Type B pancreatic cell (in vitro differentiated cells): ENCODE results near the gene LPIN1. TPM values are rescaled to one million over a fixed set of nuclear protein-coding genes. Genes with fewer than 3 reads are reported as not detected.

Experiments
- DNase-seq: peaks from one replicate; pipeline ENCODE4 v3.0.0; 2021; ENCODE audit warnings: mixed read lengths; ENCODE audit not compliant: unreplicated experiment; ENCODE audit errors: extremely low spot score
- H3K27ac Mint-ChIP-seq: 2 replicates; pipeline ENCODE4 v1.8.0; 2021; ENCODE audit warnings: mild to moderate bottlenecking, mixed read lengths
- H3K27me3 Mint-ChIP-seq: 2 replicates; pipeline ENCODE4 v1.8.0; 2021; ENCODE audit warnings: mixed read lengths
- H3K36me3 Mint-ChIP-seq: 2 replicates; pipeline ENCODE4 v1.8.0; 2021; ENCODE audit warnings: mixed read lengths
- H3K4me1 Mint-ChIP-seq: one replicate; pipeline ENCODE4 v1.8.0; 2021; ENCODE audit warnings: mixed read lengths; ENCODE audit not compliant: unreplicated experiment
- H3K4me3 Mint-ChIP-seq: 2 replicates; pipeline ENCODE4 v1.8.0; 2021; ENCODE audit warnings: mild to moderate bottlenecking, mixed read lengths
- H3K9me3 Mint-ChIP-seq: 2 replicates; pipeline ENCODE4 v1.8.0; 2021; ENCODE audit warnings: mixed read lengths
- total RNA-seq: library from RNA; stranded (reverse); gene quantifications from 2 replicates; pipeline ENCODE4 v1.2.1, GENCODE V29; 2021; ENCODE audit warnings: low replicate concordance
- TF ChIP-seq, protein P1 (sequence below): fragments of 200-600 bp; sonication (generic); conservative IDR thresholded peaks from 2 replicates; pipeline ENCODE4 v1.5.0; 2021; ENCODE audit warnings: antibody characterized with exemption, mild to moderate bottlenecking

LPIN1 gene
- total RNA-seq, 1 donor from 2014 or later = 26.8 TPM

DNA sequence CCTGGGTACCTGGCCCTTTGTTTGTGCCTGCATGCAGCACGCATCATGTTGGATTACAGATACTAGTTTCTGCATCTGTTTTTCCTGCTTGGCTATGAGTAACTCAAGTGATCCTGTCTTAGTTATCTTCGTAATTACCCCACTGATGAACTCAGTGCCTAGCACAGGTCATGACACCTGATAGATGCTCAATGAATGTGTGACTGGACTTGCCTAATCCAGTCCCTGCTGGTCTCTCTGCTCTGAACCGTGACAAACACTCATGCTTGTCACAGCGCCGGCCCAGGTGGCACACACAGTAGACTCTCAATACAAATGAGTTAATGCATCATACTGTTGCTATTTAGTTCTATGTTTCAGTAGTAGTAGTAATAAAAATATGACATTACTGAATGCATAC is 45.2 kb upstream of the LPIN1 start:
- Mint-ChIP-seq H3K27me3 (no peaks in the 10 kb centered on the region), H3K36me3 (no peaks in the 10 kb centered on the region), H3K9me3 (peaks cover 3% of the 10 kb centered on the region), H3K4me3 (no peak overlapping the region), H3K4me1 (peaks cover 6% of the 10 kb centered on the region), H3K27ac (no peak overlapping the region)
- TF ChIP-seq, protein P1, sequence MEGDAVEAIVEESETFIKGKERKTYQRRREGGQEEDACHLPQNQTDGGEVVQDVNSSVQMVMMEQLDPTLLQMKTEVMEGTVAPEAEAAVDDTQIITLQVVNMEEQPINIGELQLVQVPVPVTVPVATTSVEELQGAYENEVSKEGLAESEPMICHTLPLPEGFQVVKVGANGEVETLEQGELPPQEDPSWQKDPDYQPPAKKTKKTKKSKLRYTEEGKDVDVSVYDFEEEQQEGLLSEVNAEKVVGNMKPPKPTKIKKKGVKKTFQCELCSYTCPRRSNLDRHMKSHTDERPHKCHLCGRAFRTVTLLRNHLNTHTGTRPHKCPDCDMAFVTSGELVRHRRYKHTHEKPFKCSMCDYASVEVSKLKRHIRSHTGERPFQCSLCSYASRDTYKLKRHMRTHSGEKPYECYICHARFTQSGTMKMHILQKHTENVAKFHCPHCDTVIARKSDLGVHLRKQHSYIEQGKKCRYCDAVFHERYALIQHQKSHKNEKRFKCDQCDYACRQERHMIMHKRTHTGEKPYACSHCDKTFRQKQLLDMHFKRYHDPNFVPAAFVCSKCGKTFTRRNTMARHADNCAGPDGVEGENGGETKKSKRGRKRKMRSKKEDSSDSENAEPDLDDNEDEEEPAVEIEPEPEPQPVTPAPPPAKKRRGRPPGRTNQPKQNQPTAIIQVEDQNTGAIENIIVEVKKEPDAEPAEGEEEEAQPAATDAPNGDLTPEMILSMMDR = no peak
- no peak for DNase-seq

DNA sequence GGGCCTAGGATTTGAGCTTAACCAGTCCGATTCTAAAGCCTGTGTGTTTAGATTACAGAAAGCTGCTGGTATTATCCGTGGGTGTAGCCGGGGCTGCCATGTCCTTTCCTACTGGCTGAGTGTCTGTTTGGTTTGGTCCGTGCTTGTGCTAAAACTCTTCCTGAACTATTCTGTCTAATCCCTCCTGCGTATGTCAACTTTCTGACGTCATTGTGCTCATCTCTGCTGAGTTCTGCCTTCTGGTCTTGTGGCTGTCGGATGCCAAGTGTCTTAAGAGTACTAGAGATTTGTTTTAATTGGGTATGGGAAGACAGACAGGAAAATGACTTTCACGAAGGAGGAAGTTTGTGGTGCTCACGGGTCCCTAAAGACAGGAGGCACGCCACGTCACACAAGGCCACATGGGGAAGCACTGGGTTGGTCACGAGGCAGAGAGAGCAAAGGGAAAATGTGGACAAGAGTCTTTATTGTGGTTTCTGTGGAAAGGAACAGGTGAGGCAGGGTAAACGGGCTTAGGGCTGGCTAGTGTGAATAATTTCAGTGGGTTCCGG is 44.6 kb upstream of the LPIN1 start:
- TF ChIP-seq, protein P1 = no peak
- Mint-ChIP-seq H3K4me3 (no peak overlapping the region), H3K9me3 (peaks cover 5% of the 10 kb centered on the region), H3K4me1 (peaks cover 5% of the 10 kb centered on the region), H3K36me3 (no peaks in the 10 kb centered on the region), H3K27me3 (peaks cover under 1% of the 10 kb centered on the region), H3K27ac (no peak overlapping the region)
- no peak for DNase-seq

DNA sequence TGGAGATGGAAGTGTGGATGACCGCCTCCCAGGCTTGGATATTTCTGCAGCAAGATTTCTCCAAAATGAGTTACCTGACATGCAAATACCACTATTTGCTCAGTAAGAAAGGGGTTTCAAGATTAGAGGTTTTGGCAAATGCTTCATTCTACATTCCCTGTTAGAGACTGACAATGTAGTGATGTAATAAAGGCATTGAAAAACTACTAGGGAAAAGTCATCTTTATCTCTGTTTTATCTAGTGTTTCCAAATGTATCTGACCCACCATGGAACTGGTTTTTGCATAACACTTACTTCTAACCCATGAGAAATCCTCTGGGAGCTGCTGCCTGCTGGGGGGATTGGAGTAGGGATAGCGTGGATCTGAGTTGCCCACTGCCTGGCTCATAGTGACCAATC is 43.5 kb upstream of the LPIN1 start:
- no peak overlapping the region for H3K27ac Mint-ChIP-seq
- no peak overlapping the region for H3K4me3 Mint-ChIP-seq
- TF ChIP-seq, protein P1 = no peak
- no peaks in the 10 kb centered on the region for H3K4me1 Mint-ChIP-seq
- H3K9me3 Mint-ChIP-seq = peaks cover 5% of the 10 kb centered on the region
- H3K27me3 Mint-ChIP-seq = peaks cover 5% of the 10 kb centered on the region
- DNase-seq = no peak
- H3K36me3 Mint-ChIP-seq = no peaks in the 10 kb centered on the region

DNA sequence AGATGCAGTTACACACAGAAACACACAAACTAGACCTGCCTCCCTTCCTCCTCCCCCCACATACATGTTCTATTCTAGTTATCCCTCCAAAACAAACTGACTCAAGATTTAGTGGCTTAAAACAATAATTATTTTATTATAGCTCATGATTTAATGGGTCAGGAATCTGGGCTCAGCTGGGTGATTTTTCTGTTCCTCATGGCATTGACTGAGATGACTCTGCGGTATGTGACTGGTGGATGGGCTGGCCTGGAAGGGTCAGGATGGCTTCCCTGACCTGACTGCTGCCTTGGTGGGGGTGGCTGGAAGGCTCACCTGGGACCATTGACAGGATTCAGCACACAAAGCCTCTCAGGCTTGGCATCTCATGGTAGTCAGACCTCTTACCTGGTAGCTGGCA is 42.7 kb upstream of the LPIN1 start:
- Mint-ChIP-seq H3K36me3 (no peaks in the 10 kb centered on the region), H3K27me3 (peaks cover 5% of the 10 kb centered on the region), H3K9me3 (peaks cover 5% of the 10 kb centered on the region), H3K4me1 (no peaks in the 10 kb centered on the region), H3K27ac (no peak overlapping the region), H3K4me3 (no peak overlapping the region)
- TF ChIP-seq, protein P1 = no peak
- DNase-seq = no peak

DNA sequence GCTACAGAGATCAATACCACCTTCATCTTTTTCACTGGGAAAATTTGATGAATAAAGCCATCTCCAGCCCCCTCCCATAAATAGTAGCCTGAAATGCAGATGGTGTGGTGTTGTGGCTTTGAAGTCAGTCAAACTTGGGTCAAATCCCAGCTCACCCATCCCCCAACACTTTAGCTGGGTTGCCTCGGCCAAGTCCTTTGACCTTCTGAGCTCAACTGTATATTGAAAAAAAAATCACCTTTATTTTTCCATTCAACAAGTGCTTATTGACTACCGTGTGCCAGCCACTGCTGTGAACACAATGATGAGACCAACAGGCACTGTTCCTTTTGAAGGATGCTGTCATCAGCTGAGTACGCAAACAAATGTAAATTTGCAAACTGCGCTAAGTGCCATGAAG is 41.4 kb upstream of the LPIN1 start:
- Mint-ChIP-seq H3K4me3 (no peak overlapping the region), H3K27me3 (peaks cover 8% of the 10 kb centered on the region), H3K27ac (no peak overlapping the region), H3K4me1 (no peaks in the 10 kb centered on the region), H3K9me3 (peaks cover 5% of the 10 kb centered on the region), H3K36me3 (no peaks in the 10 kb centered on the region)
- TF ChIP-seq, protein P1 = no peak
- no peak for DNase-seq

DNA sequence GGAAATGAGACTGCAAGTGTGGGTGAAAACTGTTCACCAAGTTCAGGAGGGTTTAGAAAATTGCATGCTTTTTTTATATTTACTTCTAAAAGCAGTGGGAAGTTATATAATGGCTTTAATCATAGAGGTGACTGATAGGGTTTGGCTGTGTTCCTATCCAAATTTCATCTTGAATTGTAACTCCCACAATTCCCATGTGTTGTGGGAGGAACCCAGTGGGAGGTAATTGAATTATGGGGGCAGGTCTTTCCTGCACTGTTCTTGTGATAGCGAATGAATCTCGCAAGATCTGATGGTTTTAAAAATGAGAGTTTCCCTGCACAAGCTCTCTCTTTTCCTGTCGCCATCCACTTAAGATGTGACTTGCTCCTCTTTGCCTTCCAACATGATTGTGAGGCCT is 40.7 kb upstream of the LPIN1 start:
- no peak for DNase-seq
- Mint-ChIP-seq H3K4me3 (no peak overlapping the region), H3K27me3 (peaks cover 9% of the 10 kb centered on the region), H3K9me3 (peaks cover 5% of the 10 kb centered on the region), H3K27ac (no peak overlapping the region), H3K4me1 (no peaks in the 10 kb centered on the region), H3K36me3 (no peaks in the 10 kb centered on the region)
- TF ChIP-seq, protein P1 = no peak
